SK-N-SH (cell line): Measurements from ENCODE around the gene REM1. TPM values are rescaled to one million over a fixed set of nuclear protein-coding genes. Genes with fewer than 3 reads are reported as not detected.

Experiments used
- CTCF ChIA-PET: fragments of 300-600, 350-600 bp; formaldehyde crosslinking; extraction: SDS; loops from one replicate; lab custom pipeline; 2021; lab: Yijun Ruan, JAX
- POLR2A ChIA-PET: fragments of 350-600 bp; sonication (Branson Sonifier 250); formaldehyde crosslinking; extraction: SDS; loops from one replicate; lab custom pipeline; 2020; ENCODE audit warnings: antibody characterized with exemption, inconsistent platforms; lab: Yijun Ruan, JAX
- DNase-seq: peaks from one replicate; pipeline ENCODE4 v3.0.0; 2012
- H2AFZ ChIP-seq: fragments of 200-600 bp; sonication (generic); 2 replicates; pipeline ENCODE4 v1.8.1; 2016; ENCODE audit warnings: antibody characterized with exemption, mild to moderate bottlenecking, low read depth
- H3F3A ChIP-seq: fragments of 200-600 bp; sonication (generic); replicated peaks from 2 replicates; pipeline ENCODE3; 2016; ENCODE audit warnings: antibody characterized with exemption, mild to moderate bottlenecking; ENCODE audit not compliant: insufficient read depth
- H3K27ac ChIP-seq, 2 experiments: fragments of 200-500 bp in 1 of 2; fragments of 200-600 bp in 1 of 2; sonication (Bioruptor generic) in 1 of 2; sonication (generic), shearing (Covaris generic) in 1 of 2; 2 replicates each; pipeline versions ENCODE4 v1.5.1 to v1.6.1; 2014 to 2016; ENCODE audit warnings: low read depth in 2 of 2, inconsistent platforms in 1 of 2, low read length in 1 of 2, mild to moderate bottlenecking in 1 of 2, mixed read lengths in 1 of 2
- H3K27me3 ChIP-seq: fragments of 200-600 bp; sonication (generic), shearing (Covaris generic); 2 replicates; pipeline ENCODE4 v1.6.1; 2016; ENCODE audit warnings: mixed run types; ENCODE audit not compliant: insufficient read depth
- H3K36me3 ChIP-seq, 2 experiments: fragments of 200-500 bp in 1 of 2; fragments of 200-600 bp in 1 of 2; sonication (Bioruptor generic) in 1 of 2; sonication (generic) in 1 of 2; replicated peaks in 1 of 2; 2 replicates each; pipeline versions ENCODE3 to v1.5.1; 2014 to 2016; ENCODE audit warnings: low read length in 1 of 2, mild to moderate bottlenecking in 1 of 2; ENCODE audit not compliant: insufficient read depth in 2 of 2, control insufficient read depth in 1 of 2
- H3K4me1 ChIP-seq, 2 experiments: fragments of 200-500 bp in 1 of 2; fragments of 200-600 bp in 1 of 2; sonication (Bioruptor generic) in 1 of 2; sonication (generic), shearing (Covaris generic) in 1 of 2; 2 replicates each; pipeline versions ENCODE4 v1.5.1 to v1.6.1; 2014 to 2016; ENCODE audit warnings: low read depth in 1 of 2, low read length in 1 of 2, mixed run types in 1 of 2; ENCODE audit not compliant: insufficient read depth in 2 of 2, control insufficient read depth in 1 of 2
- H3K4me2 ChIP-seq: fragments of 200-600 bp; sonication (generic), shearing (Covaris generic); 2 replicates; pipeline ENCODE4 v1.6.1; 2017; ENCODE audit warnings: mixed run types
- H3K4me3 ChIP-seq, 2 experiments: fragments of 200-500 bp in 1 of 2; fragments of 200-600 bp in 1 of 2; sonication (Bioruptor generic) in 1 of 2; sonication (generic), shearing (Covaris generic) in 1 of 2; 2 replicates each; pipeline versions ENCODE4 v1.5.1 to v1.8.1; 2014 to 2016; ENCODE audit warnings: low read depth in 2 of 2, inconsistent platforms in 1 of 2, low read length in 1 of 2, mild to moderate bottlenecking in 1 of 2, mixed read lengths in 1 of 2, moderate library complexity in 1 of 2
- H3K79me2 ChIP-seq: fragments of 200-600 bp; sonication (generic); 2 replicates; pipeline ENCODE4 v1.8.1; 2017; ENCODE audit warnings: mild to moderate bottlenecking; ENCODE audit not compliant: insufficient read depth
- H3K9ac ChIP-seq: fragments of 200-600 bp; sonication (generic); 2 replicates; pipeline ENCODE4 v1.6.1; 2017; ENCODE audit warnings: mixed run types
- H3K9me2 ChIP-seq: fragments of 200-600 bp; sonication (generic); 2 replicates; pipeline ENCODE4 v1.6.1; 2017; ENCODE audit warnings: mixed run types
- H3K9me3 ChIP-seq: fragments of 200-600 bp; sonication (generic); 2 replicates; pipeline ENCODE4 v1.6.1; 2017; ENCODE audit warnings: mixed run types, mild to moderate bottlenecking, moderate library complexity
- H4K20me1 ChIP-seq: fragments of 200-600 bp; sonication (generic); 2 replicates; pipeline ENCODE4 v1.6.1; 2017; ENCODE audit warnings: mild to moderate bottlenecking, mixed run types; ENCODE audit not compliant: insufficient read depth
- EP300 ChIP-seq, 2 experiments: IDR thresholded peaks; 2 replicates each; pipeline versions ENCODE4 v1.4.0 to v1.6.1; 2012; ENCODE audit warnings: borderline replicate concordance in 1 of 2, low read depth in 1 of 2, low read length in 1 of 2
- FOSL2 ChIP-seq: IDR thresholded peaks from 2 replicates; pipeline ENCODE4 v1.4.0; 2012; ENCODE audit warnings: low read depth, mild to moderate bottlenecking, moderate library complexity, borderline replicate concordance
- FOXJ3 ChIP-seq: sonication (generic); formaldehyde crosslinking; IDR thresholded peaks from 2 replicates; pipeline ENCODE4 v1.5.1; 2020; ENCODE audit warnings: mild to moderate bottlenecking, missing genetic modification reagents
- GATA2 ChIP-seq: sonication (generic); formaldehyde crosslinking; IDR thresholded peaks from 2 replicates; pipeline ENCODE4 v1.5.0; 2020; ENCODE audit warnings: mild to moderate bottlenecking, missing genetic modification reagents
- JUND ChIP-seq: IDR thresholded peaks from 2 replicates; pipeline ENCODE4 v1.4.0; 2012
- MAX ChIP-seq: IDR thresholded peaks from 2 replicates; pipeline ENCODE4 v1.4.0; 2012; ENCODE audit warnings: low read depth
- MEF2A ChIP-seq: IDR thresholded peaks from 2 replicates; pipeline ENCODE4 v1.4.0; 2012; ENCODE audit warnings: low read depth, borderline replicate concordance
- MXI1 ChIP-seq: IDR thresholded peaks from 2 replicates; pipeline ENCODE4 v1.6.1; 2012; ENCODE audit warnings: mild to moderate bottlenecking, low read depth, low read length, improper control_type of control experiment
- PBX3 ChIP-seq: IDR thresholded peaks from 2 replicates; pipeline ENCODE4; 2012
- POLR2AphosphoS5 ChIP-seq: IDR thresholded peaks from 2 replicates; pipeline ENCODE4 v1.6.1; 2012; ENCODE audit warnings: low read depth, low read length
- RAD21 ChIP-seq: IDR thresholded peaks from 2 replicates; pipeline ENCODE4 v1.6.1; 2012; ENCODE audit warnings: mild to moderate bottlenecking, low read length
- RCOR1 ChIP-seq: fragments of 150-350 bp; IDR thresholded peaks from 2 replicates; pipeline ENCODE4 v1.6.1; 2017; ENCODE audit warnings: antibody characterized with exemption, low read length
- REST ChIP-seq: IDR thresholded peaks from 2 replicates; pipeline ENCODE4 v1.6.1; 2012; ENCODE audit warnings: mild to moderate bottlenecking, low read depth, low read length, moderate library complexity
- RXRA ChIP-seq: IDR thresholded peaks from 2 replicates; pipeline ENCODE4 v1.4.0; 2012; ENCODE audit warnings: low read depth, mild to moderate bottlenecking, borderline replicate concordance
- SIN3A ChIP-seq: IDR thresholded peaks from 2 replicates; pipeline ENCODE4 v1.6.1; 2012; ENCODE audit warnings: low read depth, mild to moderate bottlenecking, low read length, moderate library complexity, borderline replicate concordance
- TAF1 ChIP-seq: IDR thresholded peaks from 2 replicates; pipeline ENCODE4 v1.6.1; 2012; ENCODE audit warnings: low read depth, mild to moderate bottlenecking, low read length, moderate library complexity, borderline replicate concordance
- USF1 ChIP-seq: IDR thresholded peaks from 2 replicates; pipeline ENCODE4 v1.4.0; 2012; ENCODE audit warnings: low read depth, borderline replicate concordance
- USF2 ChIP-seq: fragments of 150-350 bp; IDR thresholded peaks from 2 replicates; pipeline ENCODE4 v1.6.1; 2017; ENCODE audit warnings: antibody characterized with exemption, low read length, low read depth, borderline replicate concordance
- ZBTB33 ChIP-seq: IDR thresholded peaks from 2 replicates; pipeline ENCODE4 v1.4.0; 2012; ENCODE audit warnings: low read depth, borderline replicate concordance
- WGBS: methylation state at CpG from one replicate; pipeline ENCODE4 v1.1.6; 2017; ENCODE audit warnings: low lambda C conversion rate; 5-methylcytosine and 5-hydroxymethylcytosine counted together
- polyA plus RNA-seq, 3 experiments: library from polyadenylated mRNA; depleted of rRNA; stranded (reverse); fragments of >200 nt; gene quantifications; 2 replicates each; pipeline ENCODE4 v1.2.3, GENCODE V29; 2012

Gene REM1
- polyA plus RNA-seq, 1 of the 3 experiments (the other 2 are of a cell fraction) = 7.1 TPM

- Histone ChIP-seq H3K9ac (no peak overlapping the region), H3K27me3 (no peaks in the 10 kb centered on the region), H3F3A (peaks cover 7% of the 10 kb centered on the region), H2AFZ (no peak overlapping the region), H3K9me2 (no peaks in the 10 kb centered on the region), H3K27ac (no peak overlapping the region), H3K4me3 (no peak overlapping the region), H3K9me3 (no peaks in the 10 kb centered on the region), H3K4me1 (no peaks in the 10 kb centered on the region), H3K4me2 (no peak overlapping the region), H3K79me2 (no peaks in the 10 kb centered on the region; the same call in 1 of the 2 replicates), H3K36me3 (no peaks in the 10 kb centered on the region), H4K20me1 (no peaks in the 10 kb centered on the region)
- DNase-seq = no peak
- ChIA-PET CTCF (no interaction called here), POLR2A (no interaction called here)
- TF ChIP-seq GATA2 (CRISPR knock-in tag) (no peak), TAF1 (no peak), PBX3 (no peak), USF2 (no peak), EP300 (IDR thresholded peaks at IDR 0.05; ENCODE audit: borderline replicate concordance in 1 of 2, low read depth in 1 of 2, low read length in 1 of 2) (no peak), FOXJ3 (CRISPR knock-in tag) (no peak), SIN3A (no peak), MEF2A (no peak), USF1 (no peak), MAX (no peak), REST (no peak), POLR2AphosphoS5 (no peak), FOSL2 (no peak), JUND (no peak), ZBTB33 (no peak), RCOR1 (no peak), RXRA (no peak), RAD21 (no peak), MXI1 (no peak)
- WGBS = 61% methylated on average over 5 of the region's 5 CpGs
Measured at GRCh38 chr20:31508517-31509244, 33.6 kb downstream of the REM1 start.
